Activated CD8-positive, alpha-beta memory T cell treated with anti-CD3 and anti-CD28 coated beads, Interleukin-2, amount 50 U/mL, for 1 hour (primary cell): ENCODE data around the gene GREB1.

Experiments
- DNase-seq: peaks from one replicate; pipeline ENCODE4 v3.0.0-alpha.2; 2020; ENCODE audit errors: extremely low read depth

GREB1 gene

GRCh38 chr2:11562011-11562410 lies 28.2 kb downstream of the GREB1 start:
- DNase-seq = no peak

GRCh38 chr2:11562476-11562875 lies 28.6 kb downstream of the GREB1 start:
- no peak for DNase-seq

DNA sequence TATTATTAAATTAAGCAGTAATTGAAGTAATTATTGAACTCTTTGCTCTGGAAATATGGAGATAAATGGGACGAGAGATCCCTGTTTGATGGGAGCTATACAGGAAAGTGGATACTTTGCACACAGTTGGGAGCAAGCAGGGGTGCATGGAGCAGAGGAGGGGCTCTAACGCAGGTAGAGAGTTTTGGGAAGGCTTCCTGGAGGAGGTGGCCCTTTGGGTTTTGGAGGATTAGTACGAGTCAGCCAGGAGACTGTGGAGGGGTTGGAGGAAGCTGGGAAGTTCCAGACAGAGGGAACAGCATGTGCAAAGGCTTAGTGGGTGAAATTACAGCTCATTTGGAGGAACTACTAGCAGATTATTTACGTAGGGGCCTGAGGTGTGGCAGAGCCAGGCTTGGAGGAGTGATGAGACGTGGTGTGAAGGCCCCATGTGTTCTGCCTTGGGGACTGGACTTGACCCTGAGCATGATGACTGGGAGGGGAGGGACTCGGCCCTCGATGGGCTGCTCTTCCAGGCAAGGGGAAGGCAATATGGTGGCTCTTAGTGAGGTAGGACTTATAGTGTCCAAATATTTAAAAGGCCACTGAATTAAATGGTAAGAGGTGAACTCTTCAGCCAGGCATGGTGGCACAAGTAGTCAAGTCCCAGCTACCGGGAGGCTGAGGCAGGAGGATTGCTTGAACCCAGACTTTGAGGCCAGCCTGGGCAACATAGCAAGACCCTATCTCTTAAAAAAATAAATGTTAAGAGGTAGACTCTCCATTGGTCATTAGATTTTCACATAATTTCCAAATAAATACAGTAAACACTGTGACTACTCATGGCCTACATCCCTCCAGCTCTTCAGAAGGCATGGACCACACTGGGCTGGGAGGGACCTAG lies 30.2 kb downstream of the GREB1 start:
- DNase-seq = no peak

DNA sequence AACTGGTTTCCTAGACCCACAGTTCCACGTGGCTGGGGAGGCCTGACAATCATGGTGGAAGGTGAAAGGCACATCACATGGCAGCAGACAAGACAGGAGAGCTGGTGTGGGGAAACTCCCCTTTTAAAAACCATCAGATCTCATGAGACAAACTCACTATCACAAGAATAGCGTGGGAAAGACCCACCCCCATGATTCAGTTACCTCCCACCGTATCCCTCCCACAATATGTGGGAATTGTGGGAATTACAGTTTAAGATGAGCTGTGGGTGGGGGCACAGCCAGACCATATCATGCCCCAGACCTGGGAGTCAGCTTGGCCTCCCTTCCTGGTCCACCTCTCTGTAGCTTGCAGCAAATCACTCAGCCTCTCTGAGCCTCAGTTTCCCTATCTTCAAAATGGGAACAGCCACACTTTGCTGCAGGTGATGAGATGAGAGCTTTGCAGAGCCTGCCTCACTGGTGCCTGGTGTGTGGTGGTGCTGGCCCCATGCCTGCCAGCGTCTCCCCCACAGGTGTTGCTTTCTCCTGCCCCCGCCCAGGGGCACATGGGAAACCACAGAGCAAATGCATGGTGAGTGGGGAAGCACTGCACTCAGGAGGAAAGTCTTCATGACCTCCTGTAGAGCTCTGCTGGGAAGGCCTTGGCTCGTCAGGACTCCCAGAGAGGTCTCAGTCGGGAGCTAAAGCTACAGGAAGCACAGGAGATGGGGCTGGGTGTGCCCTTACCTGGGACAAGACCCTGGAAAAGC lies 31.1 kb downstream of the GREB1 start:
- DNase-seq = no peak

DNA sequence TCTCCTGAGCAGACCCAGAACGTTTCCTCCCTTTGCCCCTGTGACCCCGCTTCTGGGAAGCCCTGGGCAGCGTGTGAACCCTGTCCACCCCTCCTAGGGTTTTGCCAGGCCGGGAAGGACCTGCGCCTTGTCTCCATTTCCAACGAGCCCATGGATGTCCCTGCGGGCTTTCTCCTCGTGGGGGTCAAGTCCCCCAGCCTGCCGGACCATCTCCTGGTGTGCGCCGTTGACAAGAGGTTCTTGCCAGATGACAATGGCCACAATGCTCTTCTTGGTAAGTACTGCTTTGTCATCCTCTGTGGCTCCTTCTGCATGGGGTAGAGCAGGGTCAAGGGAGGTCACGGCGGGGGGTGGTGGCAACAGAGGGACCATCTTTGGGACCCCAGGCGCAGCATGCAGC lies 32.5 kb downstream of the GREB1 start:
- DNase-seq = no peak

DNA sequence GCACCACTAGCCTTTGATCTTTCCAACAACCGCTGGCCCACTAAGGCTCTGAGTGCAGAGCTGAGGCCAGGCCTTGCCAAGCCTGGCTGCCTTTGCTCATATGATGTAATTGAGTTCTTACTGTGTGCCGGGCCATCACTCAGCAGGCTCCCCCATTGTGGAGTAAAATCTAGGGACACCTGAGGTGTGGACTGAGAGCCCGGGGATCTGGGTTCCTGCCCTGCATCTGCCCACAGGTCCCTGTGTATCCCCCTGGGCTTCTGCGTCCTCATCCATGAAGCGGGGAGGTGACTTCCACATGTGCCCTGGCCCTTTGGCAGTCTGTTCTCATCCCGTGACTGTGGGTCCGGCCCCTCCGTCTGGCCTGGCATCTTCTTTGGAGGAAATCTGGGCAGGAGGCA lies 33.8 kb downstream of the GREB1 start:
- DNase-seq = no peak

GRCh38 chr2:11568436-11568835 lies 34.6 kb downstream of the GREB1 start:
- DNase-seq = no peak

DNA sequence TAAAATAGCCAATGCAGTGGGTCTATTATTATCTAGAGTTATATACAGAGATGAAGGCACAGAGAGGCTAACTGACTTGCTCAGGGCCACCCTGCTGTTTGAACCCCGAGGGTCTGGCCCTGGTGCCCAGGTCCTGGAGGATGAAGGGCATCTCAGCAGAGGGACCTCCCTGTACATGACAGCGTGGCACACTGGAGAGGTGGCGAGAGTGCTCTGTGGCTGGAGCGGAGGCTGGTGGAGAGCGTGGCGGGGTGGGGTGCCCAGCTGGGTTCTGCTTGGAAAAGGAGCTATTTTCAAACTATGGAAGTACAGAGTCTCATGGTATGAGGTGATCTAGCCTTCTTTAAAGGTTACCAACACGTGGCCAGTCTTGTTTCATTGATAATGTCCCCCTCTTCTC lies 35.8 kb downstream of the GREB1 start:
- DNase-seq = no peak

GRCh38 chr2:11571170-11571569 lies 37.3 kb downstream of the GREB1 start:
- DNase-seq = no peak

- no peak for DNase-seq
Measured at GRCh38 chr2:11572996-11573395, 39.2 kb downstream of the GREB1 start.

DNA sequence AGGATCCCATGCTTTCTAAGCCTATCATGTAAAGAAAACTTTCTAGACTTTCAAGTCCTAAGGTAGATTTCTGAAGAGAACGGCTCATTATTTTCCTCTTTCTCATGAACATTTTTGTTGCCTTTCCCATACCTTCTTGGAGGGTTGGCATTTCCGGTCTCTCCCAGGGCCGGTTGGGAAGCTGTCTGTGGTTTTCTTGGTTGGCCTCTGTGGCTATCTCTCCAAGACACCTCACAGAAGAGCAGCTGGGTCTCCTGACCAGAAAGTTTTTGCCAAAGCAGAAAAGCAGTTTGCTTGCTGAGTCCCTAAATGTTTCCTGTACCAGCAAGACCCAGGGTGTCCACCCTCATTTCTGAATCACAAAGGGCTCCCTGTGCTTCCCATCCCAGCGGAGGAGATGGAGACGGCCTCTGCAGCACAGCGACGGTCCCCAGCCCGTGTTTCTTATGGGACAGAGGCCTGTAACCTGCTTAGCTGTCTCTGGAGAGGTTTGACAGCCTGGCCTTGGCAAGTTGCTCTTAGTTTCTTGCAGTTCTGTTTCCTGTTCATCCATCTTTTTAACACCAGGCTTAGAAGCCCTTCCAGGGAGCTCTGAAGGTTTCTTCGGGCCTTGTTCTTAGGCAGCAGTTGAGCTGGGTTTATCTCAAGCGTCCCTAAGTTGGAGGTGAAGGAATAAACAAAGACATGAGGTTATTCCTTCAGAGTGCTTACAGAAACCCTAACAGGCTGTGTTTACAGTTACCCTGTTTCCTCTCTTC lies 39.8 kb downstream of the GREB1 start:
- no peak for DNase-seq

DNA sequence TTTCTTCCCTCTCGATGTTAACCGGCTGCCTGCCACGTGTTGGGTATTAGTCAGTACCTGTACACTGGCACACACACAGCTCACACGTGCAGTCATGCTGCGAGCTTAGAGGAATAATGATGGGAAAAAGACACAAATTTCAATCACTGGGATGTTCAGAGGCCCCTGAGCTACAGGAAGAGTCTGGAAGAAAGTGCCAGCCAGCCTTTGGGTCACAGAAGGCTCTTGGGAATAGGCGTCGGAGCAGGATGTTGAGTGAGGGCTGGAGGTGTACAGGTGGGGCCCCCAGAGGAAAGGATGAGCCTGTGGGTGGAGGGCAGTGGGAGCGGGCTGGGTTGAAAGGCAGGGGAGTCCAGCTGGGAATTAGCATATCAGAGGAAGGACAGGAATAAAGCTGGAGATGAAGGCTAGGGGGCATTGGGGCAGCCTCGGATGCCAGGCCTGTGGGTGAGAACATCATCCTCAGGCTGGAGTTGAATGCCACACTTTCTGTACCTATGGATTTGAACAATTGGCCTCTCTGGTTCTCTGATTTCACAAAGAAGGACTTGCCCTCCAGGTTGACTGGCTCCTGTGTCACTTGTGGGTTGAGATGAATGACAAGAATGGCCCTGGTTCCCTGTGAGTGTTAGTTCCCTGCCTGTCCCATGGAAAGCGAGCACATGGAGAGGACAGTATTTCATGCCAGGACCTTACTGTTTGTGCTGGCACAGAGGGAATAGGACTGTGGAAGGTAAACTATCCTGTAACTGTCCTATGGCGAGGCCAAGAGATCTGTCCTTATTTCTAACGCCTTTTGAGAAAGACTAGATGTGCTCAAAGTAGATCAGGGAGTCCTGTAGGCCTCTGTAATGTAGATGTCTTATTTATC lies 40.6 kb downstream of the GREB1 start:
- DNase-seq = no peak

GRCh38 chr2:11576398-11576797 lies 42.6 kb downstream of the GREB1 start:
- no peak for DNase-seq

- DNase-seq = no peak
Measured at GRCh38 chr2:11577101-11577883, 43.4 kb downstream of the GREB1 start.

GRCh38 chr2:11578081-11578948 lies 44.5 kb downstream of the GREB1 start:
- DNase-seq = no peak

GRCh38 chr2:11578986-11579774 lies 45.3 kb downstream of the GREB1 start:
- DNase-seq = no peak

DNA sequence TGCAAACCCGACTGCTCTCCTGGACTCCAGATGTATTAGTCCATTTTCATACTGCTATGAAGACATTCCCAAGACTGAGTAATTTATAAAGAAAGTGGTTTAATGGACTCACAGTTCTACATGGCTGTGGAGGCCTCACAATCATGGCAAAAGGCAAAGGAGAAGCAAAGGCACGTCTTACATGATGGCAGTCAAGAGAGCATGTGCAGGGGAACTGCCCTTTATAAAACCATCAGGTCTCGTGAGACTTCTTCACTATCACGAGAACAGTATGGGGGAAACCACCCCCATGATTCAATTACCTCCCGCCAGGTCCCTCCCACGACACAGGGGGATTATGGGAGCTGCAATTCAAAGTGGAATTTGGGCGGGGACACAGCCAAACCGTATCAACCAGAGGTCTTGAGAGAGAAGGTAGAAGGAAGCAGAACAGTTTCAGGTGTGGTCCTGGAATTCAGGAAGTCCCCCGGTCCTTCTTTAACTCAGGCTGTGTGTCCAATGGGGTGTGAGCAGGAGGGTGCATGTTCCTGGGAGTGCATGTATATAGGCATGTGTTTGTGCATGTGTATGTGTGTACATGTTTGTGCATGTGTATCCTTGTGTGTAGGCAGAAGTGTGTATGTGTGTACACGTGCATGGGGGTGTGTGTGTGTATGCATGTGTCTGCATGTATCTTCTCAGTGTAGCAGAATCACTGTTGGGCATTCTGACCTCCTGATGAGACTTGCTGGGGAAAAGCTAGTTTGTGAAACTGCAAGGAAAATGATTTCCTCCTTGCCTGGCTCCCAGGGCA lies 46.2 kb downstream of the GREB1 start:
- no peak for DNase-seq

- no peak for DNase-seq
Measured at GRCh38 chr2:11580697-11581096, 46.9 kb downstream of the GREB1 start.
